GM18909 (cell line): ENCODE data around the gene TNS1.

ENCODE experiments used
- ATAC-seq: cut with Tn5 transposase; IDR thresholded peaks from one replicate; pipeline ENCODE4 v1.9.1; 2021; ENCODE audit warnings: mild to moderate bottlenecking; ENCODE audit not compliant: unreplicated experiment, poor library complexity

The TNS1 gene

GRCh38 chr2:217935235-217935879, 67.4 kb downstream of the TNS1 start:
- no peak for ATAC-seq

GRCh38 chr2:217934321-217935131, 68.3 kb downstream of the TNS1 start:
- ATAC-seq: no peak

GRCh38 chr2:217933617-217933993, 69.2 kb downstream of the TNS1 start:
- no peak for ATAC-seq

- no peak for ATAC-seq
These were observed 69.8 kb downstream of the TNS1 start for GRCh38 chr2:217932803-217933616.

GRCh38 chr2:217931846-217932560, 70.8 kb downstream of the TNS1 start:
- ATAC-seq: no peak

- ATAC-seq: no peak
These were observed 71.8 kb downstream of the TNS1 start for GRCh38 chr2:217930761-217931563.

- no peak for ATAC-seq
These were observed 72.8 kb downstream of the TNS1 start for GRCh38 chr2:217929757-217930707.

- no peak for ATAC-seq
These were observed 73.5 kb downstream of the TNS1 start for GRCh38 chr2:217929272-217929671.

- no peak for ATAC-seq
These were observed 74.2 kb downstream of the TNS1 start for GRCh38 chr2:217928324-217929181.

- no peak for ATAC-seq
These were observed 75.0 kb downstream of the TNS1 start for GRCh38 chr2:217927601-217928323.

- no peak for ATAC-seq
These were observed 76.0 kb downstream of the TNS1 start for GRCh38 chr2:217926801-217927200.

GRCh38 chr2:217924346-217924901, 78.4 kb downstream of the TNS1 start:
- no peak for ATAC-seq

GRCh38 chr2:217923007-217923686, 79.6 kb downstream of the TNS1 start:
- no peak for ATAC-seq

- no peak for ATAC-seq
These were observed 80.4 kb downstream of the TNS1 start for GRCh38 chr2:217922101-217923006.
